CD4-positive, alpha-beta T cell treated with Interleukin-12 subunit alpha and Interleukin-12 subunit beta, for 1 hour (primary cell): ENCODE results near the gene TLR10.
"Not testable (repeated sequence)": the region's sequence is repeated elsewhere in the genome, so short reads cannot be mapped to it uniquely, and the experiment has no call there.

Source experiments
- DNase-seq: peaks from one replicate; pipeline ENCODE4 v3.0.0-alpha.2; 2020

Gene TLR10

DNA sequence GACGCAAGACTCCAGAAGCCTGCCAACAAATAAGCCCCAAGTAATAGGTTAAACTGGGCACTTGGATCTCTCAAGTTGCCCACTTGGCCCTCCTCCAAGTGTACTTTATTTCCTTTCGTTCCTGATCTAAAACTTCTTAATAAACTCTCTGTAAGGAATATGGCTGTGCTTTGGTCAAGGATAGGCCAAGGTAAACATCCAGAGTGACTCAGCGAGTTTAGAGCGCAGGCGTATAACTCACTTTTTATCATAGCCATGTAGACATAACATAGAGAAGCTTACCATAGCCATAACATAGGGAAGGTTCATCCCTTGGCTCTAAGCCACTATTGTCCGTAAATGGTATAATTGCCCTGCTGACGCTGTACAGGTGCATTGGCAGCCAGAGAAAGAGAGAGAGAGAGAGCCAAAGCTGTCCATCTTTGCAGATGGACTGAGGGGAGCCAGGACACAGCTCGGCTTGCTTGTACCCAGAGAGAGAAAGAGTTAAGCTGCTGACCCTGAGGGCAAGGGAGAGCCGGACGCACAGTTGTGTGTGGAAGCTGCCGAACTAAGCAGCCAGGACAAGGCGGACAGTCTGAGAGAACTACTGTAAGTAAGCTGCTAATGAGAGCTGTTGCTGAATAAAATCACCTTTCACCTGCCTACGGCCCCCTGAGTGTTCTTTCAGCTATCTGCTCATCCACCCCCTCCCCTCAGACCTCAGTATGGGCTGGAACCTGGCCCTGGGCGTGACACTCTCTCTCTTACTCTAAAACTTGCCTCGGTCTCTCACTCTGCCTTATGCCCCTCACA is 20.0 kb upstream of the TLR10 start:
- no peak for DNase-seq

DNA sequence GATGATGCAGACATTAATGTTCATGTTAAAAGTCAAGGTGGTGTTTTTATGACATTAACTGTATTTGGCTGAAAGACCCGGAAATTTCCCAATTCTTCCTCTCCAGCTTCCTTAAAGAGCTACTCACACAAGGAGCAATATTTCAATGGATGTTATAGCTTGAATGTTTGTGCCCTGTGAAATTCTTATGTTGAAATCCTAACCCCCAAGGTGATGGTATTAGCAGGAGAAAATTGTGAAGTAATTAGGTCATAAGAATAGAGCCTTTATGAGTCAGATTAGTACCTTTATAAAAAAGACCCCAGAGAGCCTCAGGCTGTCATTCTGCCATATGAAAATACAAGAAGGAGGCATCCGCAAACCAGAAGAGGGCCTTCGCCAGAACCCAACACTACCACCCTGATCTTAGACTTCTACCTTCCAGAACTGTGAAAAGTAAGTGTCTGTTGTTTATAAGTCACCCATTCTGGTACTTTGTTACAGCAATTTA is 18.2 kb upstream of the TLR10 start:
- no peak for DNase-seq

DNA sequence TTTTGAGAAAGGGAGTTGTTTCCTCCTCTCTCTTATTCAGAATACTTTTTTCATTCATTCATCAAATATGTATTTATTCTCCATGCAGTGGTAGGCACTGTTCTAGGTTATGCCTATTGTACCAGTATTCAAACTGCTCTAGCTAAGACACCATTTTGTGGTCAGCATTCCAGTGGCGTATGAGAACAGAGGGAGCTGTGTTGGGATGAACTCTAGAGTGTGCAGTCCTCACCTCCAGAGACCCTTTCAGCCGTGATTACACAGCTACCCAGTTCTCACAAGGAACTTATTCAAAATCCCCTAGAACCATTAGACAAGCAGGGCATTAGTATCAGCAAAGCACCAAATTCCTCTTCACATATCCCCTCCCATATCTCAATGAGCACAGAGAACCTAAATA is 17.6 kb upstream of the TLR10 start:
- DNase-seq = no peak

- DNase-seq = no peak
Measured at GRCh38 chr4:38795087-38795486, 12.3 kb upstream of the TLR10 start.

DNA sequence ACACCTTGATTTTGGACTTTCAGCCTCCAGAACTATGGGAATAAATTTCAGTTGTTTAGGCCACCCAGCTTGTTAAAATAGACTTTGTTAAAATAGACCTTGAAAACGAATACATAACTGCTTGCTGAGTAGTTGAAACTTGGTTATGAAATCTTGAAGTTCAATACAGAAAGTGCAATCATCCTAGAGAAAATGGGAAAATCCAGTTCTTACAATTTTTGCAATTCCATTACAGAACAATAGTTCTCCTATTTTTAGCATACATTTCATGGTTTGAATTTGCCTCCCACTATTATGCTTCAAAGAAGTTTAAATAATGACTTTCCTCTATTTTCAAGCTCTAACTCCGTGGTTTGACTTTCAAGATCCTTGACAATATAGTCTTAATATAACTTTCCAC is 11.3 kb upstream of the TLR10 start:
- no peak for DNase-seq

GRCh38 chr4:38791010-38791409 is 8.2 kb upstream of the TLR10 start:
- DNase-seq = no peak

DNA sequence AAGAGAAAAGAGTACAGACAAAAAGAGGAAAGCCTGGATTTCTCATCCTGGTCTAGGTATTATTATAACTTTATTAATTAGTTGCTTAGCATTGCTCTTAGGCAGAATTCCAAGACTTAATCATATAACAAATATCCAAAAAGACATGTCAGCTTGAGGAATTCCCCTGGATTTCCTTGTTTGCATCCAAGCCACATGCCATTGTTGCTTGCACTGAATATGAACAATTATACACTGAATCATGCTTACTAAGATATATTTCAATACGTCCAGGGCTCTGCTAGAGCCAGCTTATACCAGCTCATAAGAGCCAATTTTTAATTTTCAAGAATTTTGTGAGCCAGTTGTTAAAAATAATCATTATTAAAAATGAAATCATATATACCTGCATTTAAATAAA is 5.5 kb upstream of the TLR10 start:
- DNase-seq = no peak

- DNase-seq = no peak
Measured at GRCh38 chr4:38787693-38788092, 4.9 kb upstream of the TLR10 start.

GRCh38 chr4:38785901-38786402 is 3.2 kb upstream of the TLR10 start:
- peak; percentile 11 for DNase-seq

DNA sequence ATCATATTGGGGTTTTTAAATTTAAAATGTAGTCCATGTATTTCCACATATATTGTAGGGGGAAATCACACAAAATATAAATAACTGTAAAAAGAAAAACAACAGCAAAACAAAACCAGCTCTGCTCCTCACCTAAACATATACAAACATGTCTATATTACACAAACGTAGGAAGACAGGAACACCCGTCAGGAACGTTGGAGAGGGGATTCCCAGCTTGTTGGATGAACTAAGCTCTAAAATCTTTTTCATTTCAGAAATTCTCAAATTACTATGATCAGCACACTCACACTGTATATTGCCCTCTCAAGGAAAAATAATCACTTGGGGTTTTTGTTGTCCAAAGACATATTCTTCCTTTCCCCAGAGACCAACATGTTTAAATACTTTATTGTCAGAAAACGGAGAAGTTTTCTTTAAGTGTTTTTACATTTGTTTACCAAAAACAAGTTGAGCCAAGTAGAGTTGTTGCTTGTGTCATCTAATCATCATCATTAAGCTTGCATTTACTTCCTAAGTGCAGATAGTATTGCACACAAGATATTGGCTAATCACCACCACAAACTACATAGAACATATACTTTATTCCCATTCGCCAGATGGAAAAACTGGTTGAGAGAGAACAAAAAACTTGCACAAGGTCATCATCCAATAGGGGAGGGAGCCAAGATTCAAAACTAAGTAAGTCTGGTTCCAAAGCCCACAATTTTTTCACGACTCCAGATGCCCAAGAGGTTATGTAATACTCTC is 2.4 kb upstream of the TLR10 start:
- no peak for DNase-seq

GRCh38 chr4:38784141-38784540 is 1.4 kb upstream of the TLR10 start:
- no peak for DNase-seq

DNA sequence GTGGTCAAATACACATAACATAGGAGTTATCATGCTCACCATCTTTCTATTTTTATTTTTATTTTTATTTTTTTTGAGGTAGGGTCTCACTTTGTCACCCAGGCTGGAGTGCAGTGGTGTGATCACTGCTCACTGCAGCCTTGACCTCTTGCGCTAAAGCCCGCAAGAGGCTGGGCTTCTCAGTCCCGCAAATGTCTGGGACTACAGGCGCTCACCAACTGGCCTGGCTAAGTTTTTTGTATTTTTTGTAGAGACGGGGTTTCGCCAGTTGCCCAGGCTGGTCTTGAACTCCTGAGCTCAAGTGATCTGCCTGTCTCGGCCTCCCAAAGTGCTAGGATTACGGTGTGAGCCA is 295 bp upstream of the TLR10 start:
- no peak for DNase-seq

- DNase-seq = no peak
Measured at GRCh38 chr4:38781854-38782261, 932 bp downstream of the TLR10 start.

DNA sequence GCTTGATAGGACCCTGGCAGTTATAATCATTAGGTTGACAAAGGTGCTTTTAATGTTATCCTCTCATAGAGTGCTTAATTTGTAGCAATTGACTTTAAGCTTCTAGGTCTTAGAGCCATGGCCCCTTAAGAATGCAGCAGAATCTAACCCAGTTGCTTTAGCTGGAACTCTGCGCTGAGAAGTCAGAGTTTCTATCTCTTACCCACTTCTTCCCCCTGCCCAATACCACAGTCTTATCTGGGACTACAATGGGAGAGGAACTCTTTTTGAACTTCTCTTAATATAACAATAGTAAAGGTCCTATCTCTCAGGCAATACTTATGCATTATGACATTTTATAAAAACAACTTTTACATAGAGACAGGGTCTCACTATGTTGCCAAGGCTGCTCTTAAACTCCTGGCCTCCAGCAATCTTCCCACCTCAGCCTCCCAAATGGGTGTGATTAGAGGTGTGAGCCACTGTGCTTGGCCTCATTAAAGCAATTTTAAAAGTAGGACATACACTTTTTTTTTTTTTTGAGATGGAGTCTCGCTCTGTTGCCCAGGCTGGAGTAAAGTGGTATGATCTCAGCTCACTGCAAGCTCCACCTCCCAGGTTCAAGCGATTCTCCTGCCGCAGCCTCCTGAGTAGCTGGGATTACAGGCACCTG is 1.8 kb downstream of the TLR10 start:
- no peak for DNase-seq

GRCh38 chr4:38779790-38780189 is 3.0 kb downstream of the TLR10 start:
- no peak for DNase-seq

DNA sequence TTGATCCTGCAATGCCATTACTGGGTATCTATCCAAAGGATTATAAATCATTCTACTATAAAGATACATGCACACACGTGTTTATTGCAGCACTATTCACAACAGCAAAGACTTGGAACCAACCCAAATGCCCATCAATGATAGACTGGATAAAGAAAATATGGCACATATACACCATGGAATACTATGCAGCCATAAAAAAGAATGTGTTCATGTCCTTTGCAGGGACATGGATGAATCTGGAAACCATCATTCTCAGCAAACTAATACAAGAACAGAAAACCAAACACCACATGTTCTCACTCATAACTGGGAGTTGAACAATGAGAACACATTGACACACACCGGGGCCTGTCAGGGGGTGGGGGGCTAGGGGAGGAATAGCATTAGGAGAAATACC is 4.9 kb downstream of the TLR10 start:
- not testable (repeated sequence) for DNase-seq

- no peak for DNase-seq
Measured at GRCh38 chr4:38775326-38775725, 7.5 kb downstream of the TLR10 start.

DNA sequence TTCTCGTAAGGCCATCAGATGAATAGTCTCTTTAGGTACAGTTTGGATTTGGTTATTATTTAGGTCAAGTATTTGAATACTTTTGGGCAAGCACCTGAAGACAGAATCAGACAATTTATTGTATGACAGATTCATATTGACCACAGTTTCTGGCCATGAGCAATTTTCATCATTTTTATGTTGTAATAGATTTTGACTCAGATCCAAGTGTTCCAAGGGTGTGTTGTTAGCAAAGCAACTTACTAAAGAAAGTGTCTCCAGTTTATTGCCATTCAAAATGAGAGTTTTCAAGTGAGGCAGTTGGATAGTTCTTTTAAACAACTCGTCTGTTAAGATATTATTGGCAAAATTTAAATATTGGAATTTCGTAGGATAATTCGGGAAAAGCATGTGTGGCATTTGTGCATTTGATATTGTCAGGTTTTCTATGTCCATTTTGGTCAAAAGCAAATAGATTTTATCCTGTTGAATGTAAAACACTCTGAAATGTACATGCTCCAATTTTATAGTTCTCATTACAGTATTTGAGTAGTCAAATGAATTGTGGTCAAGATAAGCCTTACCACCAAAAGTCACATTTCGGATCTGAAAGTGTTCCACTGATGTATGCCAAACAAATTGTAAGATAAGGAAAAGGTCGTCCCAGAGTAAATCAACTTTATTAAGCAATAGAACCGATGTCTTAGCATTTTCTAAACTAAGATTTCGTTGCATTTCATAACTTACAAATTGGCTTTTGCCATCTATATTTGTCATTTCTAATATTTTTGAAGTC is 8.4 kb downstream of the TLR10 start:
- DNase-seq = no peak

DNA sequence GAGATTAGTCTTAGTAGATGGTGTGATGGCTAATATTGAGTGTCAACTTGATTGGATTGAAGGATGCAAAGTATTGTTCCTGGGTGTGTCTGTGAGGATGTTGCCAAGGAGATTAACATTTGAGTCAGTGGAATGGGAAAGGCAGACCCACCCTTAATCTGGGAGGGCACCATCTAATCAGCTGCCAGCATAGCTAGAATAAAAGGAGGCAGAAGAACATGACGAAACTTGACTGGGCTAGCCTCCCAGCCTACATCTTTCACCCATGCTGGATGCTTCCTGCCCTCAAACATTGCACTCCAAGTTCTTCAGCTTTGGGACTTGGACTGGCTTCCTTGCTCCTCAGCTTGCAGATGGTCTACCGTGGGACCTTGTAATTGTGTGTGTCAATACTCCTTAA is 12.5 kb downstream of the TLR10 start:
- not testable (repeated sequence) for DNase-seq

- no peak for DNase-seq
Measured at GRCh38 chr4:38769857-38770256, 12.9 kb downstream of the TLR10 start.

- no peak for DNase-seq
Measured at GRCh38 chr4:38769441-38769840, 13.3 kb downstream of the TLR10 start.

DNA sequence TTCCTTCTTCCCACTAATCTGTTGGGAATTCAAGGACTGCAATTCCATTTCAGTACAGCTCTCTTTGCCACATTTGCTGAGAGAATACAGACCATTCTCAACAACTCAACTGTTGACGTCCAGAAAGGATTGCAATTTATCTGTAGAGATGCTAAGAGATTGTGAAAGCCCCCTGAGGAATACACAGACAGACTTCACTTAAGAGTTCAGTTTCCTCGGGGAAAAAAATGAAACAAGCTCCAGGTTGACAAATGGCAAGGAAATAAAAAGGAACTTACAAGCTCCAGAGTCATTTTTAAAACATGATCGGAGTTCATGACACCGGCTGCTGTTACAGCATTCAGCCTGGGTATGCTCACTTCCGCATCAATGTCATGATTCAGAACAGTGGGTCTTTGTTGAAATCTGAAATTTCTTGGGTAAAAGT is 13.8 kb downstream of the TLR10 start:
- no peak for DNase-seq

DNA sequence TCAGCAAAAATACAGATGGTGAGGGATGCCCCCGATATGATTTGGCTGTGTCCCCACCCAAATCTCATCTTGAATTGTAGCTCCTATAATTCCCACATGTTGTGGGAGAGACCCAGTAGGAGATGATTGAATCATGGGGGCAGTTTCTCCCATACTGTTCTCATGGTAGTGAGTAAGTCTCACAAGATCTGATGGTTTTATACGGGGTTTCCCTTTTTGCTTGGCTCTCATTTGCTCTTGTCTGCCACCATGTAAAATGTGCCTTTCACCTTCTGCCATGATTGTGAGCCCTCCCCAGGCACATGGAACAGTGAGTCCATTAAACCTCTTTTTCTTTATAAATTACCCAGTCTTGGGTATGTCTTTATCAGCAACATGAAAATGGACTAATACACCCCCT is 15.8 kb downstream of the TLR10 start:
- not testable (repeated sequence) for DNase-seq
